HepG2 (cell line): Measurements from ENCODE around the gene RANBP3. TPM values are rescaled to one million over a fixed set of nuclear protein-coding genes. Genes with fewer than 3 reads are reported as not detected.
A peak's percentile ranks its signal among the peaks of the same experiment; 100 is the strongest.
"Not testable (repeated sequence)": the region's sequence is repeated elsewhere in the genome, so short reads cannot be mapped to it uniquely, and the experiment has no call there.

Source experiments
- ATAC-seq: fragments of 200-7000 bp; cut with Tn5 transposase; 3 replicates; pipeline ENCODE4 v1.9.1; 2020; ENCODE audit warnings: mild to moderate bottlenecking, moderate library complexity
- BruUV-seq: library from RNA; stranded (reverse); fragments of 400-500 nt; replicated peaks from 2 replicates; lab custom pipeline; 2021; lab: Mats Ljungman, UMichigan
- CTCF ChIA-PET: fragments of 300-600 bp; formaldehyde crosslinking; extraction: SDS; loops from one replicate; lab custom pipeline; 2021; ENCODE audit warnings: low total read pairs, inconsistent platforms, low intra/inter-chr PET ratio; lab: Yijun Ruan, JAX
- POLR2A ChIA-PET: fragments of 350-600 bp; sonication (Branson Sonifier 250); formaldehyde crosslinking; loops from one replicate; lab custom pipeline; 2020; ENCODE audit warnings: antibody characterized with exemption, inconsistent platforms; lab: Yijun Ruan, JAX
- DNase-seq: peaks from one replicate; pipeline ENCODE4 v3.0.0-alpha.2; 2015; ENCODE audit warnings: low spot score
- FAIRE-seq: peaks from 3 replicates; lab custom pipeline; 2011; peaks lifted over from hg19 to GRCh38; lab: Jason Lieb, UNC
- H2AFZ ChIP-seq: one replicate; pipeline ENCODE4 v1.6.1; 2011; ENCODE audit warnings: low read length, inconsistent platforms
- H3K27ac ChIP-seq: fragments of 300-600 bp; 3 replicates; pipeline ENCODE4 v1.8.0; 2011; ENCODE audit warnings: mixed run types, mild to moderate bottlenecking, mixed read lengths, low read length, inconsistent platforms; ENCODE audit not compliant: insufficient read depth; ENCODE audit errors: extremely low read length
- H3K27me3 ChIP-seq, 2 experiments: fragments of 200-600 bp in 1 of 2; 2 replicates in 1 of 2; 3 replicates in 1 of 2; pipeline versions ENCODE4 v1.6.0 to v1.8.0; 2011; ENCODE audit warnings: low read length in 2 of 2, mild to moderate bottlenecking in 2 of 2, moderate library complexity in 2 of 2, inconsistent platforms in 1 of 2; ENCODE audit not compliant: insufficient read depth in 2 of 2, control insufficient read depth in 1 of 2
- H3K36me3 ChIP-seq, 2 experiments: fragments of 200-600 bp in 1 of 2; replicated peaks in 1 of 2; 2 replicates in 1 of 2; 3 replicates in 1 of 2; pipeline versions ENCODE4 v1.5.1 to v1.8.0; 2011; ENCODE audit warnings: low read length in 2 of 2, inconsistent platforms in 1 of 2; ENCODE audit not compliant: insufficient read depth in 2 of 2, control insufficient read depth in 1 of 2
- H3K4me1 ChIP-seq: 2 replicates; pipeline ENCODE4 v1.5.1; 2012; ENCODE audit warnings: low read length, inconsistent platforms; ENCODE audit not compliant: insufficient read depth
- H3K4me2 ChIP-seq: 2 replicates; pipeline ENCODE4 v1.6.0; 2011; ENCODE audit warnings: low read depth, low read length, inconsistent platforms
- H3K4me3 ChIP-seq, 3 experiments: fragments of 200-600 bp in 1 of 3; sonication (generic), shearing (Covaris generic) in 1 of 3; replicated peaks in 1 of 3; 2 replicates each; pipeline ENCODE4 v1.5.1; 2011 to 2016; ENCODE audit warnings: low read length in 3 of 3, inconsistent platforms in 2 of 3, low read depth in 2 of 3, mild to moderate bottlenecking in 2 of 3, control low read depth in 1 of 3, mixed read lengths in 1 of 3; ENCODE audit not compliant: insufficient read depth in 1 of 3
- H3K79me2 ChIP-seq: one replicate; pipeline ENCODE4 v1.6.1; 2011; ENCODE audit warnings: low read length, inconsistent platforms; ENCODE audit not compliant: insufficient read depth
- H3K9ac ChIP-seq: 2 replicates; pipeline ENCODE4 v1.6.0; 2011; ENCODE audit warnings: mild to moderate bottlenecking, low read depth, low read length, inconsistent platforms; ENCODE audit not compliant: insufficient read depth
- H3K9me3 ChIP-seq: 2 replicates; pipeline ENCODE4 v1.5.1; 2012; ENCODE audit warnings: mild to moderate bottlenecking, low read length
- H4K20me1 ChIP-seq: 2 replicates; pipeline ENCODE4 v1.6.0; 2011; ENCODE audit warnings: inconsistent platforms, mild to moderate bottlenecking, low read length, moderate library complexity; ENCODE audit not compliant: insufficient read depth
- CREM ChIP-seq, 2 experiments: sonication (generic) in 1 of 2; formaldehyde crosslinking in 1 of 2; IDR thresholded peaks; 2 replicates each; pipeline versions ENCODE4 v1.4.0 to v1.6.1; 2016 to 2020; ENCODE audit warnings: antibody characterized with exemption in 1 of 2, mild to moderate bottlenecking in 1 of 2, missing genetic modification reagents in 1 of 2
- ISL2 ChIP-seq: sonication (generic); formaldehyde crosslinking; IDR thresholded peaks from 2 replicates; pipeline ENCODE4 v1.5.0; 2020; ENCODE audit warnings: missing genetic modification reagents
- SP140L ChIP-seq: sonication (generic); formaldehyde crosslinking; IDR thresholded peaks from 2 replicates; pipeline ENCODE4 v1.4.0; 2020; ENCODE audit warnings: missing genetic modification reagents, borderline replicate concordance
- SRSF1 ChIP-seq: fragments of 200-400 bp; formaldehyde crosslinking; optimal IDR thresholded peaks from 2 replicates; pipeline ENCODE3; 2017; ENCODE audit warnings: mild to moderate bottlenecking, low read depth, low read length, moderate library complexity
- ZMYM3 ChIP-seq: sonication (generic); formaldehyde crosslinking; IDR thresholded peaks from 2 replicates; pipeline ENCODE4 v1.5.1; 2020; ENCODE audit warnings: mild to moderate bottlenecking, missing genetic modification reagents
- ZNF7 ChIP-seq: IDR thresholded peaks from 2 replicates; pipeline ENCODE4 v1.6.1; 2016; ENCODE audit warnings: missing biosample characterization, missing genetic modification reagents
- ZNF768 ChIP-seq: sonication (generic); formaldehyde crosslinking; IDR thresholded peaks from 2 replicates; pipeline ENCODE4 v1.4.0; 2020; ENCODE audit warnings: missing genetic modification reagents
- ZSCAN12 ChIP-seq: sonication (generic); formaldehyde crosslinking; IDR thresholded peaks from 2 replicates; pipeline ENCODE4 v1.9.0; 2021; ENCODE audit warnings: mild to moderate bottlenecking, missing genetic modification reagents
- ZSCAN29 ChIP-seq: sonication (generic); formaldehyde crosslinking; conservative IDR thresholded peaks from 2 replicates; pipeline ENCODE4 v1.4.0; 2020; ENCODE audit warnings: mild to moderate bottlenecking, missing genetic modification reagents
- WGBS: methylation state at CpG from one replicate; pipeline ENCODE4 v1.1.6; 2017; ENCODE audit warnings: low lambda C conversion rate; 5-methylcytosine and 5-hydroxymethylcytosine counted together
- in situ Hi-C: cut with HindIII; loops from 2 replicates; pipeline ENCODE4 v1.10.0; 2017; ENCODE audit warnings: low pct_unique_long_range_greater_than_20kb; ENCODE audit not compliant: extremely low pct_ligation_motif_present
- intact Hi-C: fragments of 100-400 bp; cut with micrococcal nuclease; formaldehyde crosslinking; loops from one replicate; pipeline ENCODE4 v1.10.0; 2022; ENCODE audit not compliant: unreplicated experiment
- polyA plus RNA-seq, 8 experiments: library from polyadenylated mRNA; depleted of rRNA in 3 of 8; stranded (reverse) in 7 of 8; unstranded in 1 of 8; fragments of >200 nt; fragmentation: Illumina TruSeq in 4 of 8; extraction: Trizol in 4 of 8; gene quantifications; 2 replicates each; pipeline versions ENCODE4 v1.2.1 to v1.2.3, GENCODE V29; 2011 to 2016; ENCODE audit warnings: low read depth in 4 of 8, missing spikeins in 1 of 8, mixed read lengths in 1 of 8; ENCODE audit not compliant: insufficient read depth in 1 of 8
- total RNA-seq, 5 experiments: library from RNA; depleted of rRNA; stranded (reverse); fragments of >200 nt; fragmentation: Illumina TruSeq; extraction: Trizol; gene quantifications; 2 replicates each; pipeline ENCODE4 v1.2.3, GENCODE V29; 2016; ENCODE audit warnings: low read depth in 1 of 5
- TF ChIP-seq, protein P1 (sequence below): sonication (generic); formaldehyde crosslinking; IDR thresholded peaks from 2 replicates; pipeline ENCODE4 v1.4.0; 2020; ENCODE audit warnings: mild to moderate bottlenecking, missing genetic modification reagents

RANBP3 gene
- total and polyA plus RNA-seq, 2 of the 13 experiments (the other 11 are each of a cell fraction or from before 2014, with no cell fraction given): 39.5 to 149 TPM

DNA sequence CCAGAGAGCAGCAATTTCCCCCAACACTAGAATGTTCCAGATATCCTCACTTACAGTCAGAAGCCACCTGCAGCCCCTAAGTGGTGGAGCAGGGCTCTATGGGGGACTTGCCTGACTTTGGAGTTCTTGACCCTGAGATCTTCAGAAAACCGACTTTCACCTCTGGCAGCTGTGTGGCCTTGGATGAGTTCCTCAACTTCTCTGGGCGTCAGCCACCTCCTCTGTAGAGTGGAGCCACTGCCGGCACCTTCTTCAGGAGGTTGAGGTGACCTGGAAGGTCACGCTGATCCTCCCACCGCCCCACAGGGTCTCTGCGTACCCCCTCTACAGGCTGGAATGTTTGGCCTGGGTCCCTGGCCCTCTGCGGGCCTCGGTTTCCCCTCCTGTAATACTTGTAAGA lies 100.5 kb downstream of the RANBP3 start:
- H3K9me3 ChIP-seq: no peaks in the 10 kb centered on the region
- H3K4me2 ChIP-seq: no peak overlapping the region
- H3K27me3 ChIP-seq: no peaks in the 10 kb centered on the region
- ATAC-seq (no peak), FAIRE-seq (no peak), DNase-seq (no peak)
- ChIA-PET POLR2A (interaction anchor here (0.8 to 1.6 kb wide), 2 partner anchors 49 kb away, joined by 3 to 11 read pairs; no protein-coding TSS in a partner anchor), CTCF (no interaction called here)
- in situ Hi-C loops: no loop called here
- TF ChIP-seq ZSCAN12 (CRISPR knock-in tag) (no peak), ZNF768 (peak; percentile 94), SRSF1 (no peak), ZMYM3 (CRISPR knock-in tag) (peak; percentile 24; the same call in 1 of the 2 replicates), ZSCAN29 (CRISPR knock-in tag) (no peak), ZNF7 (CRISPR knock-in tag) (no peak), ISL2 (no peak), CREM (IDR thresholded peaks at IDR 0.05) (no peak), CREM (CRISPR knock-in tag; IDR thresholded peaks at IDR 0.05) (no peak), SP140L (no peak)
- TF ChIP-seq, protein P1, sequence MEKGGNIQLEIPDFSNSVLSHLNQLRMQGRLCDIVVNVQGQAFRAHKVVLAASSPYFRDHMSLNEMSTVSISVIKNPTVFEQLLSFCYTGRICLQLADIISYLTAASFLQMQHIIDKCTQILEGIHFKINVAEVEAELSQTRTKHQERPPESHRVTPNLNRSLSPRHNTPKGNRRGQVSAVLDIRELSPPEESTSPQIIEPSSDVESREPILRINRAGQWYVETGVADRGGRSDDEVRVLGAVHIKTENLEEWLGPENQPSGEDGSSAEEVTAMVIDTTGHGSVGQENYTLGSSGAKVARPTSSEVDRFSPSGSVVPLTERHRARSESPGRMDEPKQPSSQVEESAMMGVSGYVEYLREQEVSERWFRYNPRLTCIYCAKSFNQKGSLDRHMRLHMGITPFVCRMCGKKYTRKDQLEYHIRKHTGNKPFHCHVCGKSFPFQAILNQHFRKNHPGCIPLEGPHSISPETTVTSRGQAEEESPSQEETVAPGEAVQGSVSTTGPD (CRISPR knock-in tag): no peak
- no peak overlapping the region for H3K4me3 ChIP-seq
- BruUV-seq: no TSS peak
- 67% methylated on average over 3 of the region's 8 CpGs for WGBS
- no peaks in the 10 kb centered on the region for H3K79me2 ChIP-seq
- H3K36me3 ChIP-seq: no peaks in the 10 kb centered on the region
- intact Hi-C loops: no loop called here
- peak overlapping the region; percentile 24; the same call in 1 of the 2 replicates for H3K9ac ChIP-seq
- no peaks in the 10 kb centered on the region for H4K20me1 ChIP-seq
- peaks cover 100% of the 10 kb centered on the region for H3K4me1 ChIP-seq
- H2AFZ ChIP-seq: no peak overlapping the region
- H3K27ac ChIP-seq: peak overlapping the region; percentile 56

DNA sequence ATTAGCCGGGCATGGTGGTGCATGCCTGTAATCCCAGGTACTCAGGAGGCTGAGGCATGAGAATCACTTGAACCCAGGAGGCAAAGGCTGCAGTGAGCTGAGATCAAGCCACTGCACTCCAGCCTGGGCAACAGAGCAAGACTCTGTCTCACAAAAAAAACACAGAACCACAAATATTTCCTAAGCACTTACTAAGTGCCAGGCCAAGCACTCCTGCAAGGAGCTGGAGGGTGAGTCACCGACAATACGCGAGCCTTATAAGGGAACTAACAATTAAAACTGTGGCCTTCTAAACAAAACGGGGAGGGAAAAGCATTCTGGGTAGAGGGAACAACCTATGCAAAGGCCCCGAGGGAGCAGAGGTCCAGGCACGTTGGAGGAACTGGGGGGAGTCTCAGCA lies 103.4 kb downstream of the RANBP3 start:
- H3K36me3 ChIP-seq, H2AFZ ChIP-seq, H3K4me3 ChIP-seq, H3K79me2 ChIP-seq, H3K9me3 ChIP-seq, CTCF ChIA-PET, ATAC-seq, H3K27me3 ChIP-seq, H3K4me2 ChIP-seq, FAIRE-seq, H3K27ac ChIP-seq, in situ Hi-C loops, BruUV-seq, DNase-seq, H3K9ac ChIP-seq, H4K20me1 ChIP-seq: not testable (repeated sequence)
- WGBS: 95% methylated on average over 7 of the region's 7 CpGs
- POLR2A ChIA-PET: interaction anchor here (5.0 kb wide), 1 partner anchor 47 kb away, joined by 54 read pairs; no protein-coding TSS in a partner anchor
- H3K4me1 ChIP-seq: peaks cover 100% of the 10 kb centered on the region
- intact Hi-C loops: loop anchor here (5.0 kb wide), 1 partner anchor 47 kb away; no protein-coding TSS in a partner anchor
